Activated T-cell treated with anti-CD3 and anti-CD28 coated beads for 48 hours (primary cell): ENCODE results near the gene PCBP3.
"Not testable (repeated sequence)": the region's sequence is repeated elsewhere in the genome, so short reads cannot be mapped to it uniquely, and the experiment has no call there.

Experiments
- DNase-seq: peaks from one replicate; pipeline ENCODE4 v3.0.0-alpha.2; 2020; ENCODE audit warnings: low read depth

The PCBP3 gene

GRCh38 chr21:45788198-45788597, 144.7 kb downstream of the PCBP3 start:
- no peak for DNase-seq

- no peak for DNase-seq
These were observed 145.3 kb downstream of the PCBP3 start for GRCh38 chr21:45788637-45789506.

GRCh38 chr21:45790427-45790826, 146.9 kb downstream of the PCBP3 start:
- DNase-seq: no peak

GRCh38 chr21:45791562-45792418, 148.3 kb downstream of the PCBP3 start:
- no peak for DNase-seq

GRCh38 chr21:45792682-45793383, 149.3 kb downstream of the PCBP3 start:
- DNase-seq: no peak

- DNase-seq: no peak
These were observed 150.5 kb downstream of the PCBP3 start for GRCh38 chr21:45794027-45794426.

- no peak for DNase-seq
These were observed 152.5 kb downstream of the PCBP3 start for GRCh38 chr21:45796003-45796402.

- no peak for DNase-seq
These were observed 153.8 kb downstream of the PCBP3 start for GRCh38 chr21:45797338-45797737.

- DNase-seq: no peak
These were observed 156.3 kb downstream of the PCBP3 start for GRCh38 chr21:45799765-45800338.

- DNase-seq: no peak
These were observed 157.0 kb downstream of the PCBP3 start for GRCh38 chr21:45800339-45801080.

GRCh38 chr21:45801129-45801964, 157.8 kb downstream of the PCBP3 start:
- DNase-seq: no peak

- DNase-seq: no peak
These were observed 158.5 kb downstream of the PCBP3 start for GRCh38 chr21:45801989-45802388.

GRCh38 chr21:45802425-45802824, 158.9 kb downstream of the PCBP3 start:
- no peak for DNase-seq

GRCh38 chr21:45802956-45803617, 159.6 kb downstream of the PCBP3 start:
- no peak for DNase-seq

GRCh38 chr21:45803618-45804340, 160.3 kb downstream of the PCBP3 start:
- DNase-seq: no peak

GRCh38 chr21:45804809-45805313, 161.3 kb downstream of the PCBP3 start:
- DNase-seq: no peak

GRCh38 chr21:45805321-45805720, 161.8 kb downstream of the PCBP3 start:
- no peak for DNase-seq

- no peak for DNase-seq
These were observed 162.5 kb downstream of the PCBP3 start for GRCh38 chr21:45806042-45806441.

GRCh38 chr21:45808663-45809062, 165.1 kb downstream of the PCBP3 start:
- DNase-seq: not testable (repeated sequence)
